HG02571 (cell line): Measurements from ENCODE around the gene MAD1L1.

Experiments used
- ATAC-seq: cut with Tn5 transposase; IDR thresholded peaks from one replicate; pipeline ENCODE4 v1.9.1; 2021; ENCODE audit warnings: mild to moderate bottlenecking, moderate library complexity; ENCODE audit not compliant: unreplicated experiment

The MAD1L1 gene

GRCh38 chr7:2201686-2202360 is 30.9 kb downstream of the MAD1L1 start:
- ATAC-seq: no peak

GRCh38 chr7:2201128-2201527 is 31.6 kb downstream of the MAD1L1 start:
- no peak for ATAC-seq

- ATAC-seq: no peak
Observed at GRCh38 chr7:2200584-2200980, 32.2 kb downstream of the MAD1L1 start.

GRCh38 chr7:2199956-2200583 is 32.7 kb downstream of the MAD1L1 start:
- no peak for ATAC-seq

GRCh38 chr7:2199528-2199927 is 33.2 kb downstream of the MAD1L1 start:
- no peak for ATAC-seq

GRCh38 chr7:2198760-2199159 is 34.0 kb downstream of the MAD1L1 start:
- no peak for ATAC-seq

- ATAC-seq: no peak
Observed at GRCh38 chr7:2198206-2198605, 34.5 kb downstream of the MAD1L1 start.

GRCh38 chr7:2197436-2198155 is 35.1 kb downstream of the MAD1L1 start:
- no peak for ATAC-seq

- no peak for ATAC-seq
Observed at GRCh38 chr7:2196381-2197378, 36.1 kb downstream of the MAD1L1 start.

- no peak for ATAC-seq
Observed at GRCh38 chr7:2195400-2196246, 37.1 kb downstream of the MAD1L1 start.

- ATAC-seq: no peak
Observed at GRCh38 chr7:2193575-2194305, 39.0 kb downstream of the MAD1L1 start.

GRCh38 chr7:2192831-2193534 is 39.8 kb downstream of the MAD1L1 start:
- no peak for ATAC-seq

- no peak for ATAC-seq
Observed at GRCh38 chr7:2191016-2191415, 41.7 kb downstream of the MAD1L1 start.

GRCh38 chr7:2190531-2190930 is 42.2 kb downstream of the MAD1L1 start:
- ATAC-seq: no peak

GRCh38 chr7:2186166-2186565 is 46.6 kb downstream of the MAD1L1 start:
- ATAC-seq: no peak

- no peak for ATAC-seq
Observed at GRCh38 chr7:2185715-2186114, 47.0 kb downstream of the MAD1L1 start.

- peak; percentile 88 for ATAC-seq
Observed at GRCh38 chr7:2182461-2182860, 50.3 kb downstream of the MAD1L1 start.

- no peak for ATAC-seq
Observed at GRCh38 chr7:2181077-2181854, 51.5 kb downstream of the MAD1L1 start.
